Activated naive CD8-positive, alpha-beta T cell (primary cell): Measurements from ENCODE around the gene ERICH2.
"Not testable (repeated sequence)": the region's sequence is repeated elsewhere in the genome, so short reads cannot be mapped to it uniquely, and the experiment has no call there.

Experiments
- H3K27ac Mint-ChIP-seq: one replicate; pipeline ENCODE4 v1.8.0; 2021; ENCODE audit warnings: mixed read lengths
- H3K27me3 Mint-ChIP-seq: one replicate; pipeline ENCODE4 v1.8.0; 2021; ENCODE audit warnings: mixed read lengths
- H3K36me3 Mint-ChIP-seq: one replicate; pipeline ENCODE4 v1.8.0; 2021; ENCODE audit warnings: mixed read lengths
- H3K4me1 Mint-ChIP-seq: one replicate; pipeline ENCODE4 v1.8.0; 2021; ENCODE audit warnings: low read depth, mixed read lengths
- H3K4me3 Mint-ChIP-seq: one replicate; pipeline ENCODE4 v1.8.0; 2021; ENCODE audit warnings: mild to moderate bottlenecking, mixed read lengths
- H3K9me3 Mint-ChIP-seq: one replicate; pipeline ENCODE4 v1.8.0; 2021; ENCODE audit warnings: low read depth, mixed read lengths

The ERICH2 gene

GRCh38 chr2:170743530-170744239, 26.5 kb upstream of the ERICH2 start:
- no peak overlapping the region for H3K4me3 Mint-ChIP-seq
- H3K27ac Mint-ChIP-seq, result no peak overlapping the region
- peaks cover 26% of the 10 kb centered on the region for H3K27me3 Mint-ChIP-seq
- H3K4me1 Mint-ChIP-seq, result no peaks in the 10 kb centered on the region
- H3K9me3 Mint-ChIP-seq, result no peaks in the 10 kb centered on the region
- H3K36me3 Mint-ChIP-seq, result peaks cover 6% of the 10 kb centered on the region

DNA sequence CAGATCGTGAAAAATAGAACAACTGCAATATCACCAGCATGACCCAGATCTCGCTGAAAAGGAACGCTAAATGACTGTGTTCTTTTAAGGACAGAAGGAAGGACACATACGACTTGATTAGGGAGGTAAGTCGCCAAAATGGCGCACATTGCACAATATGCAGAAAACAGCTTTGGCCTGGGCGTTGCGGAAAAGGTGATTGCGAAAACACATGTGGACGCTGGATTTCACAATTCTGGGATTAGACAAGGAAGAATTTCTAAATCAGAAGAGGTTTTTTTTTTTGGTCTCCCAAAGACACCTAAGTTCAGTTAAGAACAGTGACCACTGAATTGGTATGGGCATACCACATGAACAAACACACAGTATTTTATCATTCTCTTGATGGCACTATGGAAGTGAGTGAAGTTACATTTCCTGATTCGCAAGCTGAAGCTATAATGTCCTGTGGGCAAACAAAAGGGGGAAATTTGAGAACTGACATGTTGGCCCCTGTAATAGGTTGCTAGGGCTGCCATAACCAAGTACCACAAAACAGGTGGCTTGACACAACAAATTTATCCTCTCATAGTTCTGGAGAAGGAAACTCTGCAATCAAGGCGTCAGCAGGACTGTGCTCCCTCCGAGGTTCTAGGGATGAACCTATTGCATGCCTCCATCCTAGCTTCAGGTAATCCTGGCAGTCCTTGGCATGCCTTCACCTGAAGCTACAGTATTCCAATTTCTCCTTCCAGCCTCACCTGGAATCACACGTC, 25.8 kb upstream of the ERICH2 start:
- Mint-ChIP-seq H3K4me1 (no peaks in the 10 kb centered on the region), H3K27me3 (peaks cover 27% of the 10 kb centered on the region), H3K36me3 (peaks cover 6% of the 10 kb centered on the region), H3K27ac (no peak overlapping the region), H3K4me3 (no peak overlapping the region), H3K9me3 (no peaks in the 10 kb centered on the region)

DNA sequence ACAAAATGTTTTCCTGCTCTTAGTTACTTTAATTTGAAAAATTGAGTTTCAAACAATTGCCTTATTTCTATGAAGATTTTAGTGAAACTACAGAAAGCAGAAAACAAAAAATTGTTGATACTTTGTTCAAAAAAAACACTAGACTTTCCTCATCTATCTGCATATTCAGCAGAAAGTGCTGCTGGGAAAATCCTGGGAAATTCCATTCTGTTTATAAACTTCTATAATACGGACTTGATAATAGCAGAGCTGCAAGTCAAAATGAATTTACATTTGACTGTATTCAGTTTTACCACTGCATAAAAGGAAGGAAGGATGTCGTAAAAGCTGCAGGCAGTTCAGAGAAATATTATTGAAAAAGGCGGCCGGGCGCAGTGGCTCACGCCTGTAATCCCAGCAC, 24.9 kb upstream of the ERICH2 start:
- Mint-ChIP-seq H3K36me3 (peaks cover 9% of the 10 kb centered on the region), H3K27me3 (peaks cover 32% of the 10 kb centered on the region), H3K4me3 (no peak overlapping the region), H3K27ac (no peak overlapping the region), H3K4me1 (no peaks in the 10 kb centered on the region), H3K9me3 (no peaks in the 10 kb centered on the region)

DNA sequence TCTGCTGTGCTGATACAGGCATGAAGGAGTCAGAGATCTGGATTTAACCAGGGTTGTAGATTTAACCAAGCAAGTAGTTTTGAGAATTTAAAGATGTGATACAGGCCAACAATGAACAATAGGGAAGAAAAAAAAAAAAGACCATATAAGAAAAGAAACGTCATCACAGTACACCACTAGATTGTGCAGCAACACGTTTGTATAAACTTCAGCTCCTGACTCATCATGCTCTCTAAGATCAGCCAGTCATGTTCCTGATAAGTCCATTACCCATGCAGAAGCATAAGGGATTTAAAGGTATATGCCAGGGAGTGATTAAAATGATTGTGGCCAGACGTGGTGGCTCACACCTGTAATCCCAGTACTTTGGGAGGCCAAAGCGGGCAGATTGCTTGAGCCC, 22.3 kb upstream of the ERICH2 start:
- no peaks in the 10 kb centered on the region for H3K9me3 Mint-ChIP-seq
- H3K4me1 Mint-ChIP-seq, result no peaks in the 10 kb centered on the region
- H3K27me3 Mint-ChIP-seq, result peaks cover 34% of the 10 kb centered on the region
- peaks cover 9% of the 10 kb centered on the region for H3K36me3 Mint-ChIP-seq
- H3K27ac Mint-ChIP-seq, result no peak overlapping the region
- no peak overlapping the region for H3K4me3 Mint-ChIP-seq

DNA sequence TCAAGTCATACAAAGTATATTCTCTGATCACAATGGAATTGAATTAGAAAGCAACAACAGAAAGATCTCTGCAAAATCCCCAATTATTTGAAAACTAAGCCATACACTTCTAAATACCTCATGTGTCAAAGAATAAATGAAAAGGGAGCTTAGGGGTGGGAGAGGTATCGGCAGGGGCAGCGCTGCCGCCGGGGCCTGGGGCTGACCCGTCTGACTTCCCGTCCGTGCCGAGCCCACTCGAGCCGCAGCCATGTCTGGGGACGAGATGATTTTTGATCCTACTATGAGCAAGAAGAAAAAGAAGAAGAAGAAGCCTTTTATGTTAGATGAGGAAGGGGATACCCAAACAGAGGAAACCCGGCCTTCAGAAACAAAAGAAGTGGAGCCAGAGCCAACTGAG, 18.6 kb upstream of the ERICH2 start:
- not testable (repeated sequence) for H3K9me3 Mint-ChIP-seq, H3K36me3 Mint-ChIP-seq, H3K27ac Mint-ChIP-seq, H3K4me1 Mint-ChIP-seq, H3K4me3 Mint-ChIP-seq
- H3K27me3 Mint-ChIP-seq, result peaks cover 26% of the 10 kb centered on the region

GRCh38 chr2:170761572-170761971, 8.6 kb upstream of the ERICH2 start:
- Mint-ChIP-seq H3K4me1 (peaks cover 3% of the 10 kb centered on the region), H3K4me3 (no peak overlapping the region), H3K9me3 (no peaks in the 10 kb centered on the region)

DNA sequence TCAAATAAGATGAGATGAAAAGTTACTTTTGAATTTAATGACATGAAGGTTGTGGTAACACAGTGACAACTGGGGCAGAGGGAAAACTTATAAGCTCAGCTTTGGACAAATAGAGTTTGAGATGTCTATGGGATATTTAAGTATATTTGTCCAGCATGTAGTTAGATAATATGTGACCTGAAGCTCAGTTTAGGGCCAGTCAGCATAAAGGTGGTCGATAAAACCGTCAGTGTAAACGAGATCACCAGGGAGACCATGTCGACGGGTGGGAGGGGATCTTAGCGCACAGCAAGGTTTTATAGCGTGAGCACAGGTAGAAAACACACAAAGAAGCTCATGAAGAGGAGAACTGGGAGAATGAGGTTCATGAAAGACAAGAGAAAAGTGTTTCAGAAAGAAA, 7.4 kb upstream of the ERICH2 start:
- peaks cover 2% of the 10 kb centered on the region for H3K27me3 Mint-ChIP-seq
- H3K4me3 Mint-ChIP-seq, result no peak overlapping the region
- H3K27ac Mint-ChIP-seq, result no peak overlapping the region
- H3K9me3 Mint-ChIP-seq, result no peaks in the 10 kb centered on the region
- H3K4me1 Mint-ChIP-seq, result peaks cover 7% of the 10 kb centered on the region
- H3K36me3 Mint-ChIP-seq, result no peaks in the 10 kb centered on the region

More at GRCh38 chr2:170761572-170761971, 8.6 kb upstream of the ERICH2 start:
- H3K27me3 Mint-ChIP-seq, result peaks cover 2% of the 10 kb centered on the region
- no peaks in the 10 kb centered on the region for H3K36me3 Mint-ChIP-seq
- H3K27ac Mint-ChIP-seq, result no peak overlapping the region

DNA sequence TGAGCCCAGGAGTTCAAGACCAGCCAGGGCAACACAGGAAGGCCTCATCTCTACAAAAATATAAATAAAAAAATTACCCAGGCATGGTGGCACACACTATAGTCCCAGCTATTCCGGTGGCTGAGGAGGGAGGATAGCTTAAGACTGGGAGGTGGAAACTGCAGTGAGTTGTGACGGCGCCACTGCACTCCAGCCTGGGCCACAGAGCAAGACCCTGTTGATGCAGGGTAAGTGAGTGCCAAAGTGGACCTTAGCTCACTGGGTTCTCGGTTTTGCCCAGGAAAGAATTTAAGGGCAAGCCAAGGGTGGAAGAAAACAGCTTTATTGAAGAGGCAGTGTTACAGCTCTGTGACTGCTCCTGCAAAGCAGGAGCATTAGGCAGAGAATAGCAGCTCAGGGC, 6.9 kb upstream of the ERICH2 start:
- Mint-ChIP-seq H3K4me1 (peaks cover 7% of the 10 kb centered on the region), H3K4me3 (no peak overlapping the region), H3K27me3 (peaks cover 2% of the 10 kb centered on the region), H3K9me3 (no peaks in the 10 kb centered on the region), H3K27ac (no peak overlapping the region), H3K36me3 (no peaks in the 10 kb centered on the region)

DNA sequence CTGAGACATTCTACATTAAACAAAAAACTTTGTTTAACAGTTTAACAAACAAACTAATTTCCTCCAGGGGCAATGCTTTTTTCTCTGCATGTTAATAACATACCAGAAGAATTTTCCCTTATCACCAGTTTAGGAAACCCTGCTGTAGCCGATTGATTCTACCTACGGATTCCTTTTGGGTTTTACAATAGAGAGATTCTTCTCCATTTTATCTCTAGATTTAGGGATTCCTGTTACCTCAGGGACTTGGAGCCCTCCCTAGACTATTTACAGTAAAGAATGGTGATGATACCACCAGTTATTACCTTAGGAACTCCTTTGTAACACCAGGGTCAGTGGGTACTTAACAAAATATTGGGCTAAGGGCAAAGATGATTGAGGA, 5.3 kb upstream of the ERICH2 start:
- H3K9me3 Mint-ChIP-seq, result no peaks in the 10 kb centered on the region
- H3K36me3 Mint-ChIP-seq, result no peaks in the 10 kb centered on the region
- peaks cover 8% of the 10 kb centered on the region for H3K4me1 Mint-ChIP-seq
- H3K27me3 Mint-ChIP-seq, result peaks cover 2% of the 10 kb centered on the region
- no peak overlapping the region for H3K27ac Mint-ChIP-seq
- H3K4me3 Mint-ChIP-seq, result no peak overlapping the region

DNA sequence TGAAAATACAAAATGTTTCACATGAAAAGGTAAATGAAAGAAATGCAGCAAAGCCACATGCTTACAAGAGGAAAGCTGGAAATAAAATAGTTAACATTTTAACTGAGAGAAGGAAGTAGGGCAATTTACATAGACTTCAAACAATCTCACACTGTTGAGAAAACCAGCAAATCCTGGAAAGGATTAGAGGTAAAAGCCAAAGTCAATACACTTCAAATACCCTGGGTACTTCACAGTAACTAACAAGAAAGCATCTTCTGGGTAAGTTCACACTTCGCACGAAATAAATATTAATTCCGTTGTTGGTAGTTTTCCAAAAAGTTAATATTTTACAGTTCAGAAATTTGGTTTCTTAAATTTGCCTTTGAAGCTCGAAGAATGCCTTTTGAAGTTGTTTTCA, 3.5 kb upstream of the ERICH2 start:
- Mint-ChIP-seq H3K4me1 (peaks cover 14% of the 10 kb centered on the region), H3K36me3 (no peaks in the 10 kb centered on the region), H3K27me3 (peaks cover 6% of the 10 kb centered on the region), H3K9me3 (no peaks in the 10 kb centered on the region), H3K4me3 (no peak overlapping the region), H3K27ac (no peak overlapping the region)

DNA sequence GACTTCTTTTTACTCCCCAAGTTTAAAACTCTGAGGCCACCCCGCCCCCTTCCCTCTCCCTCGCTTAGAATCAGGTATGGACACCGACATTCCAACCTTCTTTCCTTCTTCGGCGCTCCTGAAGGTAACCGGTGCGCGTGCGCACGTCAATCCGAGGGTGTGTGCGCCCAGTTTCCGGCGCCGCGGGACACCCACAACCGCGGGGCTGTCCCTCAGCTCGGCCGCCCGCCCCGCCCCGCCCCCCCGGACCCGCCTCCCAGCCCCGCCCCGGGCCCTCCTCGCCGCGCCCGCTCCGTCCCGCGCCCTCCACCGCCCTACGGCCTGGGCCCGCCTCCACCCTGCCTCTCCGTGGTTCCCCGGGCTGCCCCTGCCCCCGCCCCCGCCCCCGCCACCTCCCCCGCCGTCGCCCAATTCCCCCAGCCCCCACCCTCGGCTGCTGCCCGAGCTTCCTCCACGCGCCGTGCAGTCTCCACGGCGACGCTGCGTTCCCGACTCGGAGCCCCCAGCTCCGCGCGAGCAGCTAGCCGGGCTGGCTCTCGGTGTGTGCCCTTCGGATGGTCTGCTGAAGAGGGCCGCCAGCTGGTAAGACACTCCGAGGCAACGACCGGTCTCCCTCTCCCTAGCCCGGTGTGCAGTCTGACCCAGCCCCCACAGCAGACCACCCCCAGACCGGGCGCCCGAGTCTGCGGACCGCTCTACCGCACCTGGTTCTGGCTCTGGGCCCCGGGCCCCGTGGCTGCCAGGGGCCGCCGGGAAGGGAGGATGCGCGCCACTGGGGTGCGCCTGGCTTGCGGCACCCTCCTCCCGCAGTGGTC, 635 bp downstream of the ERICH2 start:
- Mint-ChIP-seq H3K4me1 (peaks cover 13% of the 10 kb centered on the region), H3K36me3 (no peaks in the 10 kb centered on the region), H3K27ac (peak overlapping the region; percentile 54), H3K27me3 (peaks cover 8% of the 10 kb centered on the region), H3K9me3 (no peaks in the 10 kb centered on the region), H3K4me3 (peak overlapping the region; percentile 89)

DNA sequence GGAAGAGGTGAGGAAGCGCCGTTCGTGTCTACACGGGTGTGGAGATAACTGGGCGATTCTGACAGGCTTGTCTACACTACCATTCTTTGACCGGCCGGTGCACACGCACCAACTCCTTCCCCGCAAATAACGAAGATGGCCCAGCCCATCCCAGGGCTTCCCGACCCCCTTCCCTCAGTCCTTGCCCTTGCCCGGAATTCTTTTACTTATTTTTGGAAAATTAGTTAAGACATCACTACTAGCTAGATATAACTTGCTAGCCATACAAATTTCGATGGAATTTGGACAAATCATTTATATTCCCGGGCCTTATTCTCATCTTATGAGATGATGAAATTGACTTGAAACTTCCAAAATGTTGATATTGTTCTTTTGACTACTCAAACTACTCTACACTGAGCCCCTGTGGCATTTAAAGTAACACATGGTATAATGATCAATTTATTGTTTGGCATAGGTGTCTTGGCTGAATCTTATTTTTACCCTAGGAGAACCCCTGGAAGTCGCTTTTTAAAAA, 1.3 kb downstream of the ERICH2 start:
- Mint-ChIP-seq H3K27me3 (peaks cover 8% of the 10 kb centered on the region), H3K27ac (no peak overlapping the region), H3K4me3 (peak overlapping the region; percentile 84), H3K36me3 (no peaks in the 10 kb centered on the region), H3K9me3 (no peaks in the 10 kb centered on the region), H3K4me1 (peaks cover 12% of the 10 kb centered on the region)

- Mint-ChIP-seq H3K36me3 (no peaks in the 10 kb centered on the region), H3K4me3 (peak overlapping the region; percentile 49), H3K4me1 (peaks cover 7% of the 10 kb centered on the region), H3K27me3 (peaks cover 8% of the 10 kb centered on the region), H3K27ac (peak overlapping the region; percentile 28), H3K9me3 (no peaks in the 10 kb centered on the region)
Measured at GRCh38 chr2:170772295-170772694, 2.1 kb downstream of the ERICH2 start.

DNA sequence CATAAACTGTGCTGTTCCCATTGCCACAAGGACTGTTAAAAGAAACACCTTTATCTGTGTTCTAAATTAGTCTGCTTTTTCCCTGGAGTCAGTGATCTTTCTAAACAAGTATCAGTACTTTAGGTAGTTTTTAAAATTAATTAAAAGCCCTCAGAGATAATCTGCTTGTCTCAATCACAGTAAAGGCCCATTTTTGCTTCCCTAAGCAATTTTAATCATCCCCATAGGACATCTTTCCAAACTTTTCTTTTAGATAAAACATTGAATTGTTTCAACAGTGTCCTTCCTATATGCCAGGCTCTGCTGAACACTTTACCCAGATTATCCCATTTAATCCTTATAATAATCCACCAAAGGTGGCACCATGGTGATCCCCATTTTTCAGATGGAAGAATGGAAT, 3.9 kb downstream of the ERICH2 start:
- Mint-ChIP-seq H3K9me3 (no peaks in the 10 kb centered on the region), H3K27ac (no peak overlapping the region), H3K4me1 (peaks cover 7% of the 10 kb centered on the region), H3K27me3 (peaks cover 17% of the 10 kb centered on the region), H3K36me3 (no peaks in the 10 kb centered on the region), H3K4me3 (no peak overlapping the region)

GRCh38 chr2:170778900-170779299, 8.7 kb downstream of the ERICH2 start:
- Mint-ChIP-seq H3K4me3 (no peak overlapping the region), H3K27me3 (peaks cover 14% of the 10 kb centered on the region), H3K27ac (no peak overlapping the region), H3K4me1 (no peaks in the 10 kb centered on the region), H3K9me3 (no peaks in the 10 kb centered on the region), H3K36me3 (no peaks in the 10 kb centered on the region)
